ENCODE results near the gene SELENOF.
"Not testable (repeated sequence)": the region's sequence is repeated elsewhere in the genome, so short reads cannot be mapped to it uniquely, and the experiment has no call there.

The SELENOF gene

GRCh38 chr1:86914998-86915736, 1.2 kb upstream of the SELENOF start:
- peak; percentile 12 for DNase-seq (ENCODE audit: insufficient read length)
- peak; percentile 82 for FAIRE-seq
- TF ChIP-seq POLR2AphosphoS5 (IDR thresholded peaks at IDR 0.05; ENCODE audit: low read depth, low read length) = no peak
- no peak for TF ChIP-seq POLR2A (IDR thresholded peaks at IDR 0.05; ENCODE audit: low read depth, low read length)
- TF ChIP-seq TAF1 (IDR thresholded peaks at IDR 0.05; ENCODE audit: borderline replicate concordance, low read depth, low read length) = no peak

- peak; percentile 25; the same call in 1 of the 2 replicates for TF ChIP-seq TAF1 (IDR thresholded peaks at IDR 0.05; ENCODE audit: borderline replicate concordance, low read depth, low read length)
- TF ChIP-seq POLR2A (IDR thresholded peaks at IDR 0.05; ENCODE audit: low read depth, low read length) = peak; percentile 74
- TF ChIP-seq POLR2AphosphoS5 (IDR thresholded peaks at IDR 0.05; ENCODE audit: low read depth, low read length) = no peak; the same call in 1 of the 2 replicates
- DNase-seq (ENCODE audit: insufficient read length) (no peak), FAIRE-seq (no peak)
These were observed 673 bp upstream of the SELENOF start, which contains the start of gene HS2ST1 for GRCh38 chr1:86914601-86914997. HS2ST1 (plus strand) TSS chr1:86914635.

- FAIRE-seq = no peak
- no peak for DNase-seq (ENCODE audit: insufficient read length)
- no peak for TF ChIP-seq POLR2AphosphoS5 (IDR thresholded peaks at IDR 0.05; ENCODE audit: low read depth, low read length)
- no peak for TF ChIP-seq POLR2A (IDR thresholded peaks at IDR 0.05; ENCODE audit: low read depth, low read length)
- TF ChIP-seq TAF1 (IDR thresholded peaks at IDR 0.05; ENCODE audit: borderline replicate concordance, low read depth, low read length) = no peak
These were observed 479 bp downstream of the SELENOF start for GRCh38 chr1:86913399-86913895.

GRCh38 chr1:86912281-86912900, 1.5 kb downstream of the SELENOF start:
- TF ChIP-seq TAF1 (IDR thresholded peaks at IDR 0.05; ENCODE audit: borderline replicate concordance, low read depth, low read length) (no peak), POLR2AphosphoS5 (IDR thresholded peaks at IDR 0.05; ENCODE audit: low read depth, low read length) (no peak), POLR2A (IDR thresholded peaks at IDR 0.05; ENCODE audit: low read depth, low read length) (no peak)
- peak; percentile 84 for FAIRE-seq
- no peak for DNase-seq (ENCODE audit: insufficient read length)

GRCh38 chr1:86906419-86906818, 7.5 kb downstream of the SELENOF start:
- TF ChIP-seq POLR2AphosphoS5 (IDR thresholded peaks at IDR 0.05; ENCODE audit: low read depth, low read length) (no peak), TAF1 (IDR thresholded peaks at IDR 0.05; ENCODE audit: borderline replicate concordance, low read depth, low read length) (no peak), POLR2A (IDR thresholded peaks at IDR 0.05; ENCODE audit: low read depth, low read length) (no peak)
- DNase-seq (ENCODE audit: insufficient read length) = no peak
- no peak for FAIRE-seq

- no peak for TF ChIP-seq POLR2AphosphoS5 (IDR thresholded peaks at IDR 0.05; ENCODE audit: low read depth, low read length)
- no peak for TF ChIP-seq POLR2A (IDR thresholded peaks at IDR 0.05; ENCODE audit: low read depth, low read length)
- TF ChIP-seq TAF1 (IDR thresholded peaks at IDR 0.05; ENCODE audit: borderline replicate concordance, low read depth, low read length) = no peak
- DNase-seq (ENCODE audit: insufficient read length) (no peak), FAIRE-seq (no peak)
These were observed 8.1 kb downstream of the SELENOF start for GRCh38 chr1:86905875-86906274.

GRCh38 chr1:86899401-86899800, 14.5 kb downstream of the SELENOF start:
- not testable (repeated sequence) for FAIRE-seq; DNase-seq (ENCODE audit: insufficient read length)

GRCh38 chr1:86888327-86888726, 25.6 kb downstream of the SELENOF start:
- DNase-seq (ENCODE audit: insufficient read length) = no peak
- TF ChIP-seq POLR2A (IDR thresholded peaks at IDR 0.05; ENCODE audit: low read depth, low read length) = no peak
- no peak for TF ChIP-seq POLR2AphosphoS5 (IDR thresholded peaks at IDR 0.05; ENCODE audit: low read depth, low read length)
- no peak for TF ChIP-seq TAF1 (IDR thresholded peaks at IDR 0.05; ENCODE audit: borderline replicate concordance, low read depth, low read length)
- no peak for FAIRE-seq

- DNase-seq (ENCODE audit: insufficient read length) (no peak), FAIRE-seq (no peak)
- TF ChIP-seq POLR2A (IDR thresholded peaks at IDR 0.05; ENCODE audit: low read depth, low read length) (no peak), TAF1 (IDR thresholded peaks at IDR 0.05; ENCODE audit: borderline replicate concordance, low read depth, low read length) (no peak), POLR2AphosphoS5 (IDR thresholded peaks at IDR 0.05; ENCODE audit: low read depth, low read length) (no peak)
These were observed 26.3 kb downstream of the SELENOF start for GRCh38 chr1:86887479-86888162.

GRCh38 chr1:86875722-86876121, 38.2 kb downstream of the SELENOF start:
- FAIRE-seq = peak; percentile 76
- no peak for TF ChIP-seq TAF1 (IDR thresholded peaks at IDR 0.05; ENCODE audit: borderline replicate concordance, low read depth, low read length)
- no peak for TF ChIP-seq POLR2AphosphoS5 (IDR thresholded peaks at IDR 0.05; ENCODE audit: low read depth, low read length)
- TF ChIP-seq POLR2A (IDR thresholded peaks at IDR 0.05; ENCODE audit: low read depth, low read length) = no peak
- DNase-seq (ENCODE audit: insufficient read length) = no peak

GRCh38 chr1:86872086-86872485, 41.8 kb downstream of the SELENOF start:
- TF ChIP-seq TAF1 (IDR thresholded peaks at IDR 0.05; ENCODE audit: borderline replicate concordance, low read depth, low read length) = no peak
- no peak for TF ChIP-seq POLR2A (IDR thresholded peaks at IDR 0.05; ENCODE audit: low read depth, low read length)
- no peak for TF ChIP-seq POLR2AphosphoS5 (IDR thresholded peaks at IDR 0.05; ENCODE audit: low read depth, low read length)
- DNase-seq (ENCODE audit: insufficient read length) = no peak
- FAIRE-seq = no peak

Data from GM12892 (cell line).